A549 treated with CORT108297 at 1 μM for 4 hours (cell line): ENCODE measurements around the gene C13orf42. TPM values are rescaled to one million over a fixed set of nuclear protein-coding genes. Genes with fewer than 3 reads are reported as not detected.

Source experiments
- total RNA-seq: library from RNA; stranded (reverse); fragments of 200-300 nt; extraction: Qiagen RNA extraction; gene quantifications from 5 replicates; pipeline ENCODE4 v1.2.3, GENCODE V29; 2022

The C13orf42 gene
- total RNA-seq = not detected in 5 replicates

DNA sequence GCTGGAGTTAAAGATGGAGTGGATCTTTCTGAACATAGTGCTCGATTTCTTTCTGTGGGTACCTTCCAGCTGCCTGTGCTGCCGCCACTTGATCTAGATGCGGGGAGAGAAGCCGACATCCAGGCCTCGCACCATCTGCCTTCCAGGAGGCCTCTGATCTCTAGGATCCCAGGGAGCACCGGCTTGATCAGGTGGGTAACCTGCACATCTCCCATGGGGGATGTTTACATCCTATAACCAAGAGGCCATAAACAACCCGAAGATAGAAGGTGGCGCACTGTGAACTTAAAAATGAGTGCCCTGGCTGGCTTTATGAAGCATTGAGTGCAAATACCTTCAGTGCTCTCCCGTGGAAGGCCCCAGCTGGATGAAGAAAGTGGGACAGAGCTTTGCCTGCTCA is at the start of gene C13orf42:
Gene C13orf42 (minus strand): TSS at position 101 of the 400 bp plus-strand sequence. CDS start 65 bp downstream, at position 36.

Other genes starting within 250 kb of the C13orf42 start
- 26.7 to 29.3 TPM (median 27.5 TPM) in 5 replicates for gene RNASEH2B, start 201.5 kb downstream of the C13orf42 start, total RNA-seq
- 2.0 to 2.6 TPM (median 2.2 TPM) in 5 replicates for gene FAM124A, start 111.1 kb upstream of the C13orf42 start, total RNA-seq
- not detected in 5 replicates for gene SERPINE3, start 228.4 kb upstream of the C13orf42 start, total RNA-seq